G401.6 (cell line): Measurements from ENCODE around the gene CDK19.
"Not testable (repeated sequence)": the region's sequence is repeated elsewhere in the genome, so short reads cannot be mapped to it uniquely, and the experiment has no call there.

Source experiments
- FAIRE-seq: peaks from 2 replicates; lab custom pipeline; 2012; peaks lifted over from hg19 to GRCh38; lab: Jason Lieb, UNC

The CDK19 gene

DNA sequence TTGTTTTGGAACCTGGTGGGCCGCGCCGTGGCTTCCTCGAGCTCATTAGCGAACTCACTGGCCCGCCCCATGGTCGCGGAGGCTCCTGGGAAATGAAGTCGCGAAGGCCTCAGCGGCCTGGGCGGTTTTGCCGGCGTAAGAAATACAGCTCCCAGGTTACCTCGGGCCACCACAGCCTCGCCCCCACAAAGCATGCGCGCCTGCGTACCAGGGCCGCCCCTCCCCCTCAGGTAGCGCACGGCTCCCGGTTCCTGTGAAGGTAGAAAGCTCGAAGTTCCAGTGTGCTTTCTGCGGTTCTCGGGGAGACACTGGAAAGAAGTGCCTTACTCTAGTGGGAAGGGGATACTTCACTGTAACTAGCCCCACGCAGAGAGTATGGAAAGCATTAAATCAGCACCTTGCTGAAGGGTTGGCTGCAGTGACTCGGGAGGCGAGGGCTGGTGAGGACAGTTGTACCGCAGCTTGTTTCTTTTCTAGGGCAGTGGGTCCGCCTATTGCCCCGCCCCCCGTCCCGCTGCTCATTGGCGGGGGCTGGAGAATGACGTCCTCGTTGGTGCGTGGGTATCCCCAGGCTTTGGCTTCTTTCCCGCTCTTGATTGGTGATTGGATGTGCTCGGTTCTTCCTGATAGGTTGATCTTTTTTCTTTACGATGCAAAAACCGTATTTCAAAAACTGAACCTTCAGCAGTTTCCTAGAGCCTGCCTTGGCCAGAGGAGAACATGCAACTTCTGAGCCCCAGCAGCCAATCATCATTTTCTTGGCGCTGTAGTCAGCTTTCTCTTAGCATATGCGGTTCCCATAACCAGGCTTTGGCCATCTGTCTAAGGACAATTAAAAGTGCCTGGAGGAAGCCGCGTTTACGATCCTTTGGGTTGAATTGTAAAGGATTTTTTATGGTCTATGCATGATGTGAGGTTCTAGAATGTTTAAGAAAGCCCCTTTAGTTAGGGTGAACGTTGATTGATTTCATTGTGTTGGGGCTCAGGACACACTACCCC is at the start of gene CDK19:
CDK19 (minus strand) TSS at position 59 of the 999 bp plus-strand sequence. CDS start 333 bp downstream, outside the sequence.
- FAIRE-seq, result peak; percentile 99

DNA sequence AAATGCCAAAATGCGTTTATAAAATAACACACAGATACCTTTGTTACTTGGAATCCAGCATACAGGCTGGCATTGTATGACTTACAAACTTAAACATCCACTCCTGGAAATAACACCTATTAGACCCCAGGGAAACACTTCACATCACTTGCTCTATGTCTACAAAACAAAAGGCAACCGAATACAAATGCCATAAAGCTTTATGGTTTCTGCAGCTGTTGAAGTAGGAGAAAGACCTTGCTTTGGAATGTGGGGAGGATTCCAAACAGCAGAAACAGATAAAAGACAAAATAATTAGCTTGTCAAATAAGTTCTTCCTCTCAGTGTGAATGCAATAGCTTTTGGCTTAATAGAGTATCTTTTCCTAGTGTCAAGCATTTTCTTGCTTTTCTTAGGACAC is 49.6 kb upstream of the CDK19 start:
- no peak for FAIRE-seq

DNA sequence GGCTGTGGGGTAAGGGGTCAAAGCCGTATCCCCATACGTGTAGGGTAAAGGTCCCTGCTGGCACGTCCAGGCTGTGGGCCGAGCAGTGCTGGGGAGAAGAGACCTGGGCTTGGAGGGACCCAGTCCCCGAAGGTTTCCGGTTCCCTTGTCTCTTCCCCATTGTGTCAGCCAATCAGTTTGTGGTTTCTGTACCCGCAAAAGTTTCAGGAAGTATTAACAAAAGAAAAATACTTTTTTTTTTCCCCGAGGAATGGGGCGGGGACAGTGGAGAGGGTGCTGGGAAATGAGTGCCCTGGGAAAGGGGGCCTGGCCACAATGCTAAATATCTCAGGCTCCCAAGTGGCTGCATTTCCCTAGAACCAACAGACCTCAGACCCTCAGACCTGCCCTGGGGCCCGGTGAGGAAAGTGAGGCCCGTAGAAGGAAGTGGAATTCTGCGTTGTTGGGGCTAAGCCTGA is 44.1 kb upstream of the CDK19 start:
- FAIRE-seq, result no peak

DNA sequence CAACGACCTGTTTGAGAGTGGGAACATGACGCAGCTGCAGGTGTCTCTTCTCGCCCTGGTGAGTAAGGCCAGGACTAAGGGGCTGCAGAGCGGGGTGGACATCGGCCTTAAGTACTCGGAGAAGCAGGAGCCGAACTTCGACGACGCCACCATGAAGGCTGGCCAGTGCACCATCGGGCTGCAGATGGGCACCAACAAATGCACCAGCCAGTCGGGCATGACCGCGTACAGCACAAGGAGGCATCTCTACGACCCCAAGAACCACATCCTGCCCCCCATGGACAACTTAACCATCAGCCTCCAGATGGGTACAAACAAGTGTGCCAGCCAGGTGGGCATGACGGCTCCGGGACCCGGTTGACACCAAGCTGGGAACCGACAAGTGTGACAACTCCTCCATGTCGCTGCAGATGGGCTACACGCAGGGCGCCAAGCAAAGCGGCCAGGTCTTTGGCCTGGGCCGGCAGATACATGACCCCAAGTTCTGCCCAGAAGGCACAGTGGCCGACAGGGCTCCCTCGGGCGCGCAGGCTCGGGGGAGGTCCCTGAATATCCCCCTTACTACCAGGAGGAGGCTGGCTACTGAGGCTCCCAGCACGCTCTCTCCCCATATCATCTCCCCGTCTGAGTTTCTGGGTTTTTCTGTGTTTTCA is 43.4 kb upstream of the CDK19 start:
- FAIRE-seq, result no peak

DNA sequence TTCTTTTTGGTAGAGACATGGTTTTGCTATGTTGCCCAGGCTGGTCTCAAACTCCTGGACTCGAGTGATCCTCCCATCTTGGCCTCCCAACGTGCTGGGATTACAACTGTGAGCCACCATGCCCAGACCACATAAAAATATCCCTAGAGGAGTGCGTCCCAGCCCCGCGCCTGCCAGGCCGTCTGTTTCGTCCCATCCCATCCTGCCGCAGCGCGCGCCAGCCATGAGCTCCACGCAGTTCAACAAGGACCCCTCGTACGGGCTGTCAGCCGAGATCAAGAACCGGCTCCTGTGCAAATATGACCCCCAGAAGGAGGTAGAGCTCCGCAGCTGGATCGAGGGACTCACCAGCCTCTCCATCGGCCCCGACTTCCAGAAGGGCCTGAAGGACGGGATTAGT is 42.7 kb upstream of the CDK19 start:
- FAIRE-seq, result no peak

DNA sequence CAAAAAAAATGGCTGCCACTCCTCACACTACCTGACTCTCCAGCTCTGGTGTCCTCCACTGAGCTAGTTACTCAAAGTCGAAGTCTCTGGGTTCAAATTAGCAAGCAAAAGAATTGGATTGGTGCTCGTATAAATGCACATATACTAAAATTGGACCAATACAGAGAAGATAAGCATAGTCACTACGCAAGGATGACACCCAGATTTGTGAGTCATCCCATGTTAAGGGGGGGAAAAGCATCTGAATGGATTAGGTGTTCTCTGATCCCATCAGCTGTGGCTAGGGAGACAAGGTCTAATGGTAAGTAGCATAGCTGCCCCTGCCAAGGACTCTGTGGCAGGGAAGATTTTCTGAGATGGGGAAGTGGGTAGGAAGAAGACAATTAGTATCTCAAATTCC is 41.0 kb upstream of the CDK19 start:
- no peak for FAIRE-seq

DNA sequence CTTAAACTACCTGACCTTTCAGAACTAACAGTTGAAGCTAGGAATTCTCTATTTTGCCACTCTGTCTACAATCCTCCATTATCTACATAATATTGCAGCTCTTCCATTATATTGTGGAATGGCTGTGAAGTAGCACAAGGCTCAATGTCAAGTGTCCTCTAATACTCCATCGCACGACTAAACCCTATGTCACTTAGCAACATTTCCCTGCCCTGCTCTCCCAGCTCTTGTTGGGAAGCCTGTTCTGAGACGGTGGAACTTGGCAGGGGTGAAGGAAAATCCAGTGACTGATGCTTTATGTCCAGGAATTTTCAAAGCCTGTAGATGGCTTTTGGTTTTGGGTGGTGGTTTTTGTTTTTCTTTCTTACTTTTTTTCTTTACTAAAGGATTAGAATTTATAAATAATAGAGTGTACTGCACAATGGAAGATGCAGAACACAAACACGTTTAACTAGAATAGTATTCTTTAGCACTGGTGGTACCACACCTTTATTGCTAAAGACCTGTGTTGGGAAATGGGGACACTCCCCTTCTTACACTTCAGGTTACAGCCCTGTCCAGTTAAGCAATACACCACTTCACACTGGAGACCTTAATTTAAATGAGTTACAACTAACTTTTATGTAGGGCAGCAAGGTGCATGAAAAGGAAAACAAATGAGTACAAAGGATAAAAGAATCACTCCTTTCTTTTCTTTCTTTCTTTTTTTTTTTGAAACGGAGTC is 38.6 kb upstream of the CDK19 start:
- FAIRE-seq, result no peak

DNA sequence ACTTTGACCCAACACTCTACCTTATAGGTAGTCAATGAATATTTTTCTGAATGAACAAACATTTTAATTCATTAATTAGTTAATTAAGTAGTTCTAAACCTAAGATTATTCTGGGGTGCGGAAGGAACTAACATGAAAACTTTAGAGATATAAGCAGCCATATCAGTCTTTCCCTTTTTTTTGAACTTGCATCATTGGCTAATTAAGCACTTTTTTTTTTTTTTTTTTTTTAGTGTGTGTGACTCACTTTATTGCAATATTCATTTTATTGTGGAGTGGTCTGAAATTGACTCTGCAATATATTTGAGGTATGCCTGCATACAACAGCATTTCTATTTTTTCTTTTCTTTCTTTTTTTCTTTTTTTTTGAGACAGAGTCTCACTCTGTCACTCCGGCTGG is 37.5 kb upstream of the CDK19 start:
- FAIRE-seq, result no peak

DNA sequence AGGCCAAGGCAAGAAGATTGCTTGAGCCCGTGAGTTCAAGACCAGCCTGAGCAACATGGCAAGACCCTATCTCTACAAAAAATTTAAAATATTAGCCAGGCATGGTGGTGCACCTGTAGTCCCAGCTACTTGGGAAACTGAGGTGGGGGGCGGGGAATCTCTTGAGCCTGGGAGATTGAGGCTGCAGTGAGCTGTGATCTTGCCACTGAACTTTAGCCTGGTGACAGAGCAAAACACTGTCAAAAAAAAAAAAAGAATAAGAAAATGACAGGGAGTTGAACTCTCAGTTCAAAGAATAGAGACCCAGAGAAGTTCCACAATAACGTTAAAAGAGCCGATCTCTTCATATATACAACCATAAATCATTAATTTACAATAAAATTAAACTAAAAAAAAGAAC is 34.5 kb upstream of the CDK19 start:
- no peak for FAIRE-seq

DNA sequence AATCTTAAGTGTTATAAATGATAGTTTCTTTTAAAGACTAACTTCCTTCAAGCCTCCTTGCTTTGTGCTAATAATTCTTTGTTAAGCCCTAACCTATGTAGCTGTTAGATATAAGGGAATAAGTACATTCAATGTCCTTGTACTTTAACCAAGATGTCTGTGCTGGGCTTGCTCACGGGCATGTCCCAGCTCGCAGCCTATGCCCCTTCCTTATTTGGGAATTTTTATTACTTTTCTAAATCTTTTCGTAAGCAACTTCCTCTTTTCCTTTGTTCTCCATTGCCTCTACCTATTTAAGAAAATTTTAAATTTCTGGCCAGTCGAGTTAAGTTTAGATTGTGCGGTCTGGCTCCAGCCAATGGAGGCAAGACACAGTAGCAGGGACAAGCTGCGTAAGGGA is 26.0 kb upstream of the CDK19 start:
- FAIRE-seq, result no peak

DNA sequence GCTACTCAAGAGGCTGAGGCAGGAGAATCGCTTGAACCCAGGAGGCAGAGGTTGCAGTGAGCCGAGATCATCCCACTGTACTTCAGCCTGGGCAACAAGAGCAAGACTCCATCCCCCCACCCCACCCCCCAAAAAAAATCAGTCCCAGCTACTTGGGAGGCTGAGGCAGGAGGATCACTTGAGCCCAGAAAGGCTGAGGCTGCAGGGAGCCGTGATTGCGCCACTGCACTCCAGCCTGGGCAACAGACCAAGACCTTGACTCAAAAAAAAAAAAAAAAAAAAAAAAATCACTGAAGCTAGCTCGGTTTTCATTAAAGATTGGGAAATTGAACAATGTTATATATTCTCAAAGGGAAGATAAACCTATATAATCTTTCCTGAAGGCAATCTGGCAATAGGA is 20.5 kb upstream of the CDK19 start:
- FAIRE-seq, result not testable (repeated sequence)

DNA sequence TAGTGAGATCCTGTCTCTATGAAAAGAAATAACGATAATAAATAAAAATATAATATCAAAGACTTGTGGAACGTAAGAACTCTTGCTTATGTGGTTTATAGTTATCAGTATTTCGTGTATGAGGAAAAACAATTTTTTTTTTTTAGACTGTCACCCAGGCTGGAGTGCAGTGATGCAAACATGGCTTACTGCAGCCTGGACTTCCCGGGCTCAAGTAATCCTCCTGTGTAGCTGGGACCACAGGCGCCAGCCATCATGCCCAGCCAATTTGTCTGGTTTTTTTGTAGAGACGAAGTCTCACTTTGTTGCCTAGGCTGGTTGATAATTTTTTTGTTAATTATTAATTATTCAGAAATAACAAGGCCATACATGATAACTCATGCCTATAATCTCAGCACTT is 18.6 kb upstream of the CDK19 start:
- no peak for FAIRE-seq

DNA sequence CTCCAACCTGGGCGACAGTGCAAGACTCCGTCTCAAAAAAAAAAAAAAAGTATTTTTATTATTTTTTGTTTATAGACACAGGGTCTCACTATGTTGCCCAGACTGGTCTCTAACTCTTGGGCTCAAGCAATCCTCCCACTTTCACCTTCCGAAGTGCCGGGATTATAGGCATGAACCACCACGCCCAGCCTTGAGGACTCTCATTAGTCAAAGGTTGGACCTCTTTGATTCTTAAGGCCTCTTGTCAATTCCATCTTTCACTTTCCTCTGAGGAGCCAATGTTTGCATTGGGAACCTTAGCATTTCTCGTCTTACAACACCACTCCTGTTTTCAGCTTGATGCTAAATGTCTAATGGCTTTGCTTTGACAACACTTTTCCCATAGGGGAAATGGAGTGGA is 16.1 kb upstream of the CDK19 start:
- FAIRE-seq, result no peak

DNA sequence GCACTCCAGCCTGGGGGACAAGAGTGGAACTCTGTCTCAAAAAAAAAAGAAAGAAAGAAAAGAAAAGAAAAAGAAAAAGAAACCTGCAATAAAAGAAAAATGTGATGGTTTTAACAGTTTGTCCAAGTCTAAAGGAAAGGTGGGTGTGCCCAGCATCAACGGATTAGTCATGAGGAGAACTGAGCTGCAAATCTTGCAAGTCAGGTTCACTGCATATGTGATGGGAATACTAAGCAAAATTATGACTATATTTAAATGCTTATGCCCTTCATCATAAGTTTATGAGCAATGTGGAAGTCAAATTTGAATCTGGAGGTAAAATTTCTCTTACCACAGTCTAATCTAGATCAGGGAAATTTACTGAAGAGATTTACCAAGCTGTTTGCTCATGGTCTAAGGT is 13.1 kb upstream of the CDK19 start:
- no peak for FAIRE-seq

DNA sequence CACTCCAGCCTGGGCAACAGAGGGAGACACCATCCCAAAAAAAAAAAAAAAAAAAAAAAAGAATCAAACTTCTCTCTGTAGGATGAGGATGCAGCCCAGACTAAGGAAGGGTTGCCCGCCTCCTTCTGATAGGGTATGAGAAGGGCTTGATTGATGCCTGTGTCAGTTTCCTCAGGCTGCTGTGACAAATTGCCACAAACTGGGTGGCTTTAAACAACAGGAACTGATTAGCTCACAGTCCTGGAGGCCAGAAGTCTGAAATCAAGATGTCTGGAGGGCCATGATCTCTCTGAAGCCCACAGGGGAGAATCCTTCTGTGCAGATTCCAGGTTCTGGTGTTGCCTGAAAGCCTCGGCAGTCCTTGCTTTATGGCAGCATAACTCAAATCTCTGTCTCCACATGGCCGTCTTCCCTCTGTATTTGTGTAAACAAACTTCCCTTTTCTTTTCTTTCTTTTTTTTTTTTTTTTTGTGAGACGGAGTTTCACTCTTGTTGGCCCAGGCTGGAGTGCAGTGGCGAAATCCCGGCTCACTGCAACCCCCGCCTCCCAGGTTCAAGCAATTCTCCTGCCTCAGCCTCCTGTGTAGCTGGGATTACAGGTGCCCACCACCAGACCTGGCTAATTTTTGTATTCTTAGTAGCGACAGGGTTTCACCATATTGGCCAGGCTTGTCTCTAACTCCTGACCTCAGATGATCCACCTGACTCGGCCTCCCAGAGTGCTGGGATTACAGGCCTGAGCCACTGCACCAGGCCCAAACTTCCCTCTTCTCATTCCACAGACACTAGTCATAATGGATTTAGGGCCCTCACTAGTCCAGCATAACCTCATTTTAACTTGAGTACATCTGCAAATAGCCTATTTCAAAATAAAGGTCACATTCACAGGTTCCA is 11.2 kb upstream of the CDK19 start:
- no peak for FAIRE-seq

DNA sequence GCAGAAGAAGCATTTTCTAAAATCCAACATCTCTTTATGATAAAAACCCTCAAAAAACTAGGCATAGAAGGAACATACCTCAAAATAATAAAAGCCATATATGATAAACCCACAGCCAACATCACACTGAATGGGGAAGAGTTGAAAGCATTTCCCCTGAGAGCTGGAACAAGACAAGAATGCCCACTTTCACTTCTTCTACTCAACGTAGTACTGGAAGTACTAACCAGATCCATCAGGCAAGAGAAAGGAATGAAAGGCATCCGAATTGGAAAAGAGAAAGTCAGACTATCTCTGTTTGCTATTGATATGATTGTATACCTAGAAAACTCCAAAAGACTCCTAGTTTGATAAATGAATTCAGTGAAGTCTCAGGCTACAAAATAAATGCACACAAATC is 7.9 kb upstream of the CDK19 start:
- FAIRE-seq, result no peak

DNA sequence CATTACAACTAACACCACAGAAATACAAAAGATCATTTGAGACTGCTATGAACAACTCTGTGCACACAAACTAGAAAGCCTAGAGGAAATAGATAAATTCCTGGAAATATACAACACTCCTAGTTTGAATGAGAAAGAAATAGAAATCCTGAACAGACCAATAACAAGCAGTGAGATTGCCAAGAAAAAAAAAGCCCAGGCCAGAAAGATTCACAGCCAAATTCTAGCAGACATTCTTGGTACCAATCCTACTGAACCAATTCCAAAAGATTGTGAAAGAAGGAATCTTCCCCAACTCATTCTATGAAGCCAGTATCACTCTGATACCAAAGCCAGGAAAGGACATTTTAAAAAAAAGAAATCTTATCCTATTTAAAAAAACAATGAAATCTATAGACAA is 7.0 kb upstream of the CDK19 start:
- peak; percentile 15 for FAIRE-seq

DNA sequence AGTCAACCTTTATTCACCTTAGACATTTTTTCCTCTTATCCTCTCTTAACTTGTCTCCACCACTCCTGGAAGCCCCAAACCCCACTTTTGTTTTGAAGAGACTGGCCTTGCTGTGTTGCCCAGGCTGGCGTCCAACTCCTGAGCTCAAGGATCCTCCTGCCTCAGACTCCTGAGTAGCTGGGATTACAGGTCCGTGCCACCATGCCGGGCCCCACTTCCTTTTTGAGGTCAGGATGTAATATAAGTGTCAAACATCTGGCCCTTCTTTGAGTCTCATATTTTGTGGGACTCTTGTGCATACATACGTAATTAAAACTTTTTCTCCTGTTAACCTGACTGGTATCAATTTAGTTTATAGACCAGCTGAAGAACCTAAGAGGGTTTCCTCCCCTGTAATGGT is 1.4 kb upstream of the CDK19 start:
- no peak for FAIRE-seq

DNA sequence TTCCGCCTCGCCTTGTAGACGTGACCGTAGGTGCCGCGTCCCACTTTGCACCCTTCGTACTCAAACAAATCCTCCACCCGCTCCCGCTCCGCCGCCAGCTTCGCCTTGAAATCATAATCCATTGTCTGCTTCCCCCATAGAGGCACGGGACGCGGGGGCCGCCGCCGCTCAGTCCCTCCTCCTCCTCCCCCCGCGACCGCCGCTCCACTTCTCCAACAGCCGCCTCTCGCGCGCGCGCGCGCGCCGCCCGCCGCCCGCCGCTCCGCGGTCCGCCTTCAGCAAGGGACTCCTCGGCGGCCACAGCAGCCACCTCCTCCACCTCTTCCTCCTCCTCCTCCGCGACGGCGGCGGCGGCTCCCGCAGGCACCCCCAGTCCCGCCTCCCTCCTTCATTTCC is 256 bp downstream of the CDK19 start:
- FAIRE-seq, result no peak

DNA sequence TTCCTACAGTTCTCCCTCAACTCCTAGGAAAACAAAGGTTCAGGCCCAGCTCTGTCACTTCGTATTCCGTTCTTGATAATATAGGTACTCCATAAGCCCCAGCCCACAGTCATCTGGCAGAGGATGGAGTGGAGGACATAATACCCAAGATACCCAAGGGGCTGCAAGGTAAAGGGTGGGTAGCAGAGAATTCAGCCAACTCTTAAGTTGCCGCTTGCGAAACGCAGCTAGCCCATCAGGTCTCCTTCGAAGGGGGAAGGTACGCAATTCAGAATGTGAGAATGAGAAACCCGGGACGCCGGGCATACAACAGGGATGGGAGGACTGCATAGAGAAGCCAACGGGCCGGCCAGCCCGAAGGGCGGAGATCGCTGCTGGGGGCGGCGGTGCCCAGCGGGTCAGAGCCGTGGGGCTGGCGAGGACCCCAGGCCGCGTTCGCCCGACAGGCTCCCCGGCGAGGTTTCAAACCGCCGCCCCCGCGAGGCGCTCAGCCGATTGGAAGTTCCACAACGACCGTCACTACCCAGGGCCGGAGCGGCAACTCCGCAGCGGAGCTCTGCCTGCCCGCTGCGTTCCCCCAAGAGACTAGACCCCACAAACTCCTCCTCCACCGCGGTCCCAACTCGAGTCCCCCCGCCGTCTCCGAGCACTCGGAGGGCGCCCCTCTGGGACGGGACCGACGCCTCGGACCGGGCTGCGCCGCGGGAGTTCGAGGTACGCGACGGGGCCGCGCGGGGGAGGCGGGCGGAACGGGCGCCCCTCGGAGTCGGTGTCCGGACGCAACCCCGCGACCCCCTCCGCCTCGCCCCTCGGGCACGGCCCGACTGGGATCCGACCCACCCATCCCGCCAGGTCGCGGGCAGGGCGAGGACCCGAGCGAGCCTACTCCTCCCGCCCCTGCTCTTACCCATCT is 911 bp downstream of the CDK19 start:
- FAIRE-seq, result no peak
